Activated naive CD4-positive, alpha-beta T cell treated with anti-CD3 and anti-CD28 coated beads for 36 hours (primary cell): ENCODE results near the gene SRGAP2B. TPM values are rescaled to one million over a fixed set of nuclear protein-coding genes. Genes with fewer than 3 reads are reported as not detected.

Experiments used
- total RNA-seq, 2 experiments: library from RNA; stranded (reverse); gene quantifications; one replicate each; pipeline ENCODE4 v1.2.3, GENCODE V29; 2021

The SRGAP2B gene
- total RNA-seq, 2 experiments from 2014 or later = 22.4 to 24.2 TPM

Other genes with a start within 250 kb of the SRGAP2B start
- gene FAM72D, start 646 bp upstream of the SRGAP2B start, total RNA-seq = 10 to 100 TPM; 34.7 to 38.3 TPM
- not detected for gene PPIAL4D, start 146.8 kb upstream of the SRGAP2B start, total RNA-seq